Activated naive CD4-positive, alpha-beta T cell treated with anti-CD3 and anti-CD28 coated beads, Interleukin-2, amount 10 ng/mL, durations not matched to agents 7 days and 5 days (primary cell): Measurements from ENCODE around the gene ZBTB20.

ENCODE experiments used
- CTCF ChIA-PET: fragments of 350-600 bp; sonication (Branson Sonifier 250); formaldehyde crosslinking; loops from one replicate; lab custom pipeline; 2021; ENCODE audit warnings: antibody characterized with exemption; lab: Charles Lee
- DNase-seq: peaks from one replicate; pipeline ENCODE4 v3.0.0-alpha.2; 2020
- H3K27ac Mint-ChIP-seq: one replicate; pipeline ENCODE4 v1.8.0; 2021; ENCODE audit warnings: mild to moderate bottlenecking, moderate library complexity, mixed read lengths
- H3K27me3 Mint-ChIP-seq: one replicate; pipeline ENCODE4 v1.8.0; 2021; ENCODE audit warnings: mild to moderate bottlenecking, mixed read lengths
- H3K36me3 Mint-ChIP-seq: one replicate; pipeline ENCODE4 v1.8.0; 2021; ENCODE audit warnings: mixed read lengths
- H3K4me1 Mint-ChIP-seq: one replicate; pipeline ENCODE4 v1.8.0; 2021; ENCODE audit warnings: mixed read lengths
- H3K4me3 Mint-ChIP-seq: one replicate; pipeline ENCODE4 v1.8.0; 2021; ENCODE audit warnings: mild to moderate bottlenecking, moderate library complexity, mixed read lengths
- H3K9me3 Mint-ChIP-seq: one replicate; pipeline ENCODE4 v1.8.0; 2021; ENCODE audit warnings: mixed read lengths

The ZBTB20 gene

DNA sequence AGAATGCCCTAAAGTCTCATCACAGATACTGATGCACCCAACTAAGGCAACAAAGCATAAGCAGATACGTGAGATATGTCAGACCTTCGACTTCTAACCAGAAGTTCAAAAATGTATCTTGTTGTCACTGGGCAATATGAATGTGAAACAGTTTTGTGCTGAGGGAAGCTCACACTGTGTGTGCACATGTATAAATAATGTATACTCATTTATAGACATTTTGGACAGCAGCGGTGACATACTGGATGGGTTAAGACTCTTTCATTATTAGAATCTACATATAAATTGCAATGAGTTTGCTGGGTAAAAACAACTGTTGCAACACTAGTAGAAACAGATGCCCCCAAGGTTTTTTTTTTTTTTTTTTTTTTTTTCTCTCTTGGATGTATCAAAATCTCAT lies 815.4 kb downstream of the ZBTB20 start:
- Mint-ChIP-seq H3K4me1 (peaks cover 6% of the 10 kb centered on the region), H3K36me3 (peaks cover 2% of the 10 kb centered on the region), H3K27me3 (no peaks in the 10 kb centered on the region), H3K27ac (no peak overlapping the region), H3K4me3 (no peak overlapping the region), H3K9me3 (no peaks in the 10 kb centered on the region)
- no peak for DNase-seq
- CTCF ChIA-PET: interaction anchor here (1.3 kb wide), 1 partner anchor 8 kb away, joined by 3 read pairs; no protein-coding TSS in a partner anchor

DNA sequence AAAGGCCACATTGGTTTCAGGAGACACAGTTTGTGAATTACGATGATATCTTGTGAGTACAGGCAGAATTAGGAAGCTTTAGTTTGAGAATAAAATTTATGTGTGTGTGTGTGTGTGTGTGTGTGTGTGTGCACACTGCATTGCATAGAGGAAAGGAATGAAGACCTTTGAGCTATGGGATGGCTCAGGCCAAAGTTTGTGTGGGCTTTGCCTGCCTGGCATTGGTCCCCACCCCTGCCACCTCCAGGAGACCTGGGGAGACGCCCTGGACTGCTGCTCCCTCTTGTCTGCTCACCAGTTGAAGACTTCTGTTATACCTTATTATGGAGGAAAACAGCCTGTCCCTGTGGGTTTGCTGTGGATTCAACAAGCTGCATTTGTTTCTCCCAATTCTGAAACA lies 816.1 kb downstream of the ZBTB20 start:
- no peak for DNase-seq
- Mint-ChIP-seq H3K27ac (no peak overlapping the region), H3K4me3 (no peak overlapping the region), H3K27me3 (no peaks in the 10 kb centered on the region), H3K4me1 (peaks cover 6% of the 10 kb centered on the region), H3K36me3 (peaks cover 2% of the 10 kb centered on the region), H3K9me3 (no peaks in the 10 kb centered on the region)
- CTCF ChIA-PET: interaction anchor here (1.3 kb wide), 1 partner anchor 8 kb away, joined by 3 read pairs; no protein-coding TSS in a partner anchor

DNA sequence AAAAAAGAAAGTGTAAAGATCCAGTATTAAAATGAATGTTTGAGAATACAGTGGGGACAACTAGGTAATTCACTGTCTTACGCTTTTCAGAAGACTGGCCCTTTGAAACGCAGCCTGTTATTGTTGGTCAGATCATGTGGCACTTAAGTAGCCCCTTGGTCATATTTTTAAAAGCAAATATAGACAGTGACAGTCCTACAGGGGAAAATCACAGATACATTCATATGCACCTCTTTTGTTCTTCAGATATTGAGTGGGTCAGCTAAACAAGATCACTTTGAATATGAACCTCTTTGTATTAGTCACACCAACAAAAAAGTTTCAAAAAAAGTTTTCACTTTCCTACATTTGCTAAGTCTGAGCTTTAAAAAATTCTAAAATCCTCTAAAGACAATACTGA lies 817.3 kb downstream of the ZBTB20 start:
- Mint-ChIP-seq H3K4me1 (peaks cover 6% of the 10 kb centered on the region), H3K9me3 (no peaks in the 10 kb centered on the region)

DNA sequence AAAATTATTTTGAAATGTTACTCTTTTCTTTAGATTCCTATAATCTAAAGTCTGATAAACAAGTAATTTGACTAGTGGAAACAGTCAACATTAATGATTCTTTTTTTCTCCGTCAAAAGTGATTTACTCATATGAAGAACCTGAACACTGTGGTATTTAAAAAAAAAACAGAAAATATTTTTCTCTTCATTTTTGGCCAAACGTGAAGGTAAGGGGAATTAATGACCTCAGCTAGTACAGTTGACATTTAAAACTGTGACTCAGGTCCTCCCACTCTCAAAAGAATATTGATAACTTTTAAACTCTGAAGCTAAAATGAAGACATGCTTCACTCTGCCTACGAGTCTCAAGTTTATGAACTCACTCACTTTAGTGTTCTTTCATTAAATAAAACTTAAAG lies 818.7 kb downstream of the ZBTB20 start:
- no peak for DNase-seq
- CTCF ChIA-PET: interaction anchor here (1.6 kb wide), 1 partner anchor 38 kb away, joined by 6 read pairs; no protein-coding TSS in a partner anchor
- peaks cover 9% of the 10 kb centered on the region for H3K4me1 Mint-ChIP-seq
- no peak overlapping the region for H3K4me3 Mint-ChIP-seq
- H3K36me3 Mint-ChIP-seq: peaks cover 2% of the 10 kb centered on the region
- no peaks in the 10 kb centered on the region for H3K27me3 Mint-ChIP-seq
- H3K9me3 Mint-ChIP-seq: no peaks in the 10 kb centered on the region
- H3K27ac Mint-ChIP-seq: no peak overlapping the region

More for the DNA sequence above, 817.3 kb downstream of the ZBTB20 start:
- Mint-ChIP-seq H3K27ac (no peak overlapping the region), H3K27me3 (no peaks in the 10 kb centered on the region), H3K36me3 (peaks cover 2% of the 10 kb centered on the region), H3K4me3 (no peak overlapping the region)
- CTCF ChIA-PET: interaction anchor here (1.0 kb wide), 1 partner anchor 38 kb away, joined by 3 read pairs; no protein-coding TSS in a partner anchor
- no peak for DNase-seq

DNA sequence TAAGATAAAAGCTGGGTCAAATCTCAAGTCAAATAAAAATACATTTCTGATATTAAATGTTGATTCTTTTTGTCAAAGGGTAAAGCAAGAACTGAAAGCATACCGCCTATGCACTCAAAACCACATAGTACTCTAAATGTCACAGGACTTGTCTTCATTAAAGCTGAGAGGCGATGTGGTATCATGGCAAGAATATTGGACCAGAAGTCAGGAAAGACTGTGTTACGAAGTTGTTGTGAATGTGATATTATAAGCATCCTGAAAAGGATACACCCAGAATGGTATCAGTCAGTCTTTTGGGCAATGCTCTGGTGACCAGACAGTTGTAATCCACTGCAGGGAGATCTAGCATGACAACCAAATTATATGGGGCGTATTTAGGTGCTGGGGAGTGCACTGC lies 819.4 kb downstream of the ZBTB20 start:
- H3K9me3 Mint-ChIP-seq: no peaks in the 10 kb centered on the region
- no peak overlapping the region for H3K27ac Mint-ChIP-seq
- H3K4me1 Mint-ChIP-seq: peaks cover 9% of the 10 kb centered on the region
- H3K36me3 Mint-ChIP-seq: peaks cover 2% of the 10 kb centered on the region
- no peaks in the 10 kb centered on the region for H3K27me3 Mint-ChIP-seq
- DNase-seq: no peak
- CTCF ChIA-PET: interaction anchor here (1.0 to 1.6 kb wide), 2 partner anchors 37 to 172 kb away, joined by 3 to 6 read pairs; no protein-coding TSS in a partner anchor
- H3K4me3 Mint-ChIP-seq: no peak overlapping the region

DNA sequence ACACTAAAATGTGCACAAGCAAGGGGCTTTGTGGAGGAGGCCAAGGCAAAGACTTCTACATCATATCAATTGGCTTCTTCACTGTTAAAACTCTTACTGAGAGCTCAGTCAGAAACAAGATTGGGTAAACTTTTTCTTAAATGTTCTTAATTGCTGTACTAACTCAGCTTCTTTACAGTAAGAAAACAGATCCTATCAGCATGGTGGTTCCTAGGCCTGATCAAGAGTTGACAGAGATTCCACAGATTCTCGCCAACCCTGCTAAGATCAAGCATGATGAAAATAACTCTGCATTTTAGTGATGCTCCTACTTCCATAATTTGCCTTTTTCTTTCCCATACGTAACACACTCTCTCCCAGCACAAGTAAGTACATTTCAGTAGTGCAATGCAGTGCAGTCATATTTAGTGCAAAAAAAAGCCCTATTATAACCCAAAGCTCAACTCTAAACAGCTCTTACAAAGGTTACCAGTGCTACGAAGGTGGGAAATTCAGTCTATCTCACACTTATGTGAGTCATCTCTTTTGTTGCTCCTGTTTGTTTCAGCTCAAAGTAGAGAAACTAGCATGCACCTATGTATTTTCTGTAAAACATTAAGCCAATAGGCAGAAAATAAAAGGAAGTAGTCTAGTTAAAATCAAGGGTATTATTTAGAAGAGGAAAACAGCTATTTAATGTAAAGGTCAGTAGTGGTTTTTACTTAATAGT lies 823.4 kb downstream of the ZBTB20 start:
- H3K27me3 Mint-ChIP-seq: no peaks in the 10 kb centered on the region
- DNase-seq: no peak
- no peaks in the 10 kb centered on the region for H3K36me3 Mint-ChIP-seq
- no peak overlapping the region for H3K4me3 Mint-ChIP-seq
- CTCF ChIA-PET: interaction anchor here (0.9 to 2.3 kb wide), 7 partner anchors 9 to 33 kb away, joined by 3 to 8 read pairs (median 5); no protein-coding TSS in a partner anchor
- peaks cover 7% of the 10 kb centered on the region for H3K4me1 Mint-ChIP-seq
- H3K9me3 Mint-ChIP-seq: no peaks in the 10 kb centered on the region
- peak overlapping the region; percentile 12 for H3K27ac Mint-ChIP-seq

DNA sequence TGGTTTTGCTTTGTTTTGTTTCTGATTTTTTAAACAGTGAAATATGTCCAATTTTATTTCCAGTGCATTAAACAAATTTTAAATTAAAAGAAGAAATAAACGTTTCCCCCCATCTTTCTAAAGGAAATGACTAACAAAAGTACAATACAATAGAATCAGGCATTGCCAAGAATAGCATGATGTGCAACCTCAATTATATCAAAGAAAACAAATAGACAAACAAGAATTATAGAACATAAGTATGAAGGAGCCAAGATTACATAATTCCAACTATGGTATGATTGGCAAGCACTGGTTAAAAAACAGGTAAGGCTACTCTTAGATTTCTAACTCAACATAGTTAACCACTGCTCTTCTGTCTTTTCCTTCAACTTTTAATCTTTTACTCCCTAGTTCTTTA lies 826.8 kb downstream of the ZBTB20 start:
- Mint-ChIP-seq H3K9me3 (no peaks in the 10 kb centered on the region), H3K27ac (no peak overlapping the region), H3K27me3 (no peaks in the 10 kb centered on the region), H3K4me3 (no peak overlapping the region), H3K36me3 (no peaks in the 10 kb centered on the region), H3K4me1 (peaks cover 11% of the 10 kb centered on the region)
- CTCF ChIA-PET: interaction anchor here (0.8 kb wide), 1 partner anchor 27 kb away, joined by 3 read pairs; no protein-coding TSS in a partner anchor
- DNase-seq: no peak

DNA sequence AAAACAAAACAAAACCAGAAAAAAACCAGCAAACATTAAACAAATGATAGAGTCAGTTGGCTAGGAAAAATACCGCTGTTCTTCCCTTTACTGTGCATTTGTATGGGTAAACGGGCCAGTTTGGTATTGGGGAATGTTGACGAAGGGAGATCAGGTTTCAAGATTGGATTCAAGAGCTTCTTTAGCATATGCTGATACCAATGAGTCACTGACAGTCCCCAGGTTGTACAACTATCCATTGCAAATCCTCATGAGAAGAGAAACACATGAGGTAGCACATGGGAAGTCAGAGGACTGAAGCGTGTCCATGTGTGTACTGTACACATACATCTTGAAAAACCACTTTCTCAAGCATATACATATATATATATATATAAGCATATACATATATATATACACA lies 827.6 kb downstream of the ZBTB20 start:
- peaks cover 13% of the 10 kb centered on the region for H3K4me1 Mint-ChIP-seq
- DNase-seq: no peak
- H3K27ac Mint-ChIP-seq: no peak overlapping the region

DNA sequence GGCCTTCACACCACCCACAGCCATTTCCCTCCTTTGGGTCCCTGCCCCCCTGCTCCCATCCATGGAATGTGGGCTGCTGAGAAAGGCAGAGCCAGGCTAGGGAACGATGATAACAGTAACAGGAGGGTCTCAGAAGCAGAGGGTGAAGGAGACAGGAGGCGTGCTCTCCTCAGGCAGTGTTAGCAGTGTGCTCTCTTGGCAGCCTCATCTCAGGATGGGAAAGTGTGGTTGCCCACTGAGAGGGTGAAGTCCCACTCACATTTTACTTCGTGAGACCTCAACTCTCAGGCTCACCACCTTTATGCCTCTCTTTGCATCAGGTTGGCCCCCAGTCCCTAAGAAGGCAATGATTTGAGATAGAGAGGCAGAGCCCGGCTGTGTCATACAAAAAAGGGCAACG lies 828.8 kb downstream of the ZBTB20 start:
- Mint-ChIP-seq H3K27ac (no peak overlapping the region), H3K4me3 (no peak overlapping the region), H3K36me3 (no peaks in the 10 kb centered on the region), H3K4me1 (peaks cover 16% of the 10 kb centered on the region), H3K27me3 (no peaks in the 10 kb centered on the region), H3K9me3 (no peaks in the 10 kb centered on the region)
- CTCF ChIA-PET: no interaction called here
- no peak for DNase-seq

More for the DNA sequence above, 827.6 kb downstream of the ZBTB20 start:
- no peaks in the 10 kb centered on the region for H3K27me3 Mint-ChIP-seq
- no peaks in the 10 kb centered on the region for H3K36me3 Mint-ChIP-seq
- H3K9me3 Mint-ChIP-seq: no peaks in the 10 kb centered on the region
- CTCF ChIA-PET: interaction anchor here (0.8 kb wide), 1 partner anchor 27 kb away, joined by 3 read pairs; no protein-coding TSS in a partner anchor
- H3K4me3 Mint-ChIP-seq: no peak overlapping the region

DNA sequence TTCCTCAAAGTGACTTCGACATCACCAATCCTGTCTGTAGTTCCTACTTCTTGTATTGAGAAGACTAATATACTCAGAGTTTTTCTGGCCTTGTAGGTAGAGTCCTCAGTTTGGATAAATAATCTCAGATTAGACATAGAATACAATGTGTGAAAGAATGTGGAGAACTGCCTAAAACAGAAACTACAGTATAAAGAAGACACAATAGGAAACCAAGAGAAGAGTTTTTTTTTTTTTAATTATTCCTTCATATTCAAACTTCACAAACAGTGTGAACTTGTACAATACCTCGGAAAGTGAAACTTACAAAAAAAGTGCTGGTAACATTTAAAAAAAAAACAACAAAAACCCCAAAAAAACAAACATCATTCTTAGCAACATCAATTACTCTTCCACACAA lies 832.8 kb downstream of the ZBTB20 start:
- Mint-ChIP-seq H3K36me3 (no peaks in the 10 kb centered on the region), H3K27me3 (no peaks in the 10 kb centered on the region), H3K27ac (no peak overlapping the region), H3K4me1 (peaks cover 16% of the 10 kb centered on the region), H3K9me3 (no peaks in the 10 kb centered on the region), H3K4me3 (no peak overlapping the region)
- CTCF ChIA-PET: no interaction called here
- no peak for DNase-seq

DNA sequence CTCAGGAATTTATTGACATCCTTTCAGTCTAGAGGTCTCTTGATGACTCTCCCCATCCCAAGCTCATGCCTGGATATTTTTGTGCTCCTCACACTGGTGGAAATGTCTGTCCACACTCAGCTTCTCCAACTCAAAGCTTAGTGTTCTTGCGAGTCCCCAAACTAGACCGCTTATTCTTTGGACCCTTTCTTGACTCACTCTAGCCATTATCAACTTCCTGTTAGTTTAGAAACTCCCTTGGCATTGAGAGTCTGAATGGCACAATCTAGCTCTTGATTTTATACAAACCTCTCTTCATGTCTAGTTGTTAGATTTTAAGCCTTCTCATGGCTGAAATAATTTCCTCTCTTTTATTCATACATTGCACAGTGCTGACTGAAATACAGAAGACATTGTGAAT lies 833.7 kb downstream of the ZBTB20 start:
- Mint-ChIP-seq H3K27ac (no peak overlapping the region), H3K9me3 (no peaks in the 10 kb centered on the region), H3K4me3 (no peak overlapping the region), H3K27me3 (no peaks in the 10 kb centered on the region), H3K36me3 (no peaks in the 10 kb centered on the region), H3K4me1 (peaks cover 24% of the 10 kb centered on the region)
- DNase-seq: no peak
- CTCF ChIA-PET: interaction anchor here (0.8 to 1.4 kb wide), 4 partner anchors 10 to 97 kb away, joined by 3 read pairs; no protein-coding TSS in a partner anchor

DNA sequence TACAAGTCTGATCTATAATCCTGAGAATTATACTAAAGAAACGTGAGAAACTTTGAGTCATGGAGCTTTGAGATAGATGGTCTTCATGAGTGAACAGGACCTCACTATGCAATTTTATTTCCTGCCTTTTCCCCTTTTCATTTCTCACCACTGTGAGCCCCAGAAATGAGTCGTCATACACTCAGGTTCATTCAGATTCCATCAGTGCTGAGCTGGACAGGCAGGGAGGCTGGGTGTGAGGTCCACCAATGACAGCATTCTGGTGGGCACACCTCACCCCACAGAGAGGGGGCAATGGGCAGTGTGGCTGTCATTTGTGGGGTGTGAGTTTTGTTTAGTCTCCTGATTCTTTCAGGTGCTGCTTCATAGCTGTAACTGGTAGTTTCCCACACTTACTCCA lies 836.4 kb downstream of the ZBTB20 start:
- H3K27ac Mint-ChIP-seq: no peak overlapping the region
- DNase-seq: no peak
- H3K4me1 Mint-ChIP-seq: peaks cover 34% of the 10 kb centered on the region
- H3K4me3 Mint-ChIP-seq: no peak overlapping the region
- CTCF ChIA-PET: interaction anchor here (1.7 kb wide), 1 partner anchor 19 kb away, joined by 4 read pairs; no protein-coding TSS in a partner anchor
- peaks cover 2% of the 10 kb centered on the region for H3K36me3 Mint-ChIP-seq
- H3K9me3 Mint-ChIP-seq: no peaks in the 10 kb centered on the region
- H3K27me3 Mint-ChIP-seq: no peaks in the 10 kb centered on the region

DNA sequence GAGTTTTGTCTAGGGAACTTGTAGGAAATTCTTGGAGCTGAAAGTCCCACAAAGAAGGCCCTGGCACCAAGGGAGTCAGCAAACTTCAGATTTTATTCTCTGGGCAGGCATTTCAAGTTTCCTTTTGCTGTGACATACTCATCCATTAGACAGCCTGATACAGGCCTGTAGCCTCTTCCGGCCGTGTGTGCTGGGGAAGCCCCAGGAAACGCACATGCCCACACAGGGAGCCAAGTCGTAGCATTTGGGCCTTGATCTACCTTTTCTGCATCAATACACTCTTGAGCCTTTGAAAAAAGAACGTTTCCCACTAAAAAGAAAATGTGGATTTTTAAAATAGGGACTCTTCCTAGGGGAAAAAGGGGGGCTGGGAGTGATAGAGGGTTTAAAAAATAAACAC lies 838.3 kb downstream of the ZBTB20 start:
- no peaks in the 10 kb centered on the region for H3K9me3 Mint-ChIP-seq
- no peak overlapping the region for H3K4me3 Mint-ChIP-seq
- peak overlapping the region; percentile 60 for H3K27ac Mint-ChIP-seq
- no peaks in the 10 kb centered on the region for H3K27me3 Mint-ChIP-seq
- H3K36me3 Mint-ChIP-seq: peaks cover 2% of the 10 kb centered on the region
- CTCF ChIA-PET: no interaction called here
- DNase-seq: peak; percentile 41
- H3K4me1 Mint-ChIP-seq: peaks cover 26% of the 10 kb centered on the region

DNA sequence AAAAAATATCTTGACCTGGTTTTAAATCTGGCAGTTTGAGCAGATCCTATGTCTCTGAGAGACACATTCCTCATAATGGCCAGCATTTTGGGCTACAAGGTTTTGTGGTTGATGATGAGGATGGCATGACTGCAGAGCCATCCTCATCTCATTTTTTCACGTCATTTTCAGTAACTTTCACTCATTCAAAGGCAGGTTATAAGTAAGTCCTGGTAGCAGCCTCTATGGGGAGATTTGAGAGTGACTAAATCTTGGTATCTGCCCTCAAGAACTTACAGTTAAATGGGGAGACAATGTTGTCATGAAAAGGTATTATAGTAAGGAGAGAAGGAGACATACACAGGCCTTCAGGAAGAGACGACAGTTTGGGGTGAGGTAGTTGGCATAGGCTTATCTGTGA lies 838.7 kb downstream of the ZBTB20 start:
- Mint-ChIP-seq H3K27ac (peak overlapping the region; percentile 60), H3K9me3 (no peaks in the 10 kb centered on the region), H3K4me1 (peaks cover 23% of the 10 kb centered on the region), H3K4me3 (no peak overlapping the region), H3K36me3 (peaks cover 2% of the 10 kb centered on the region), H3K27me3 (no peaks in the 10 kb centered on the region)
- CTCF ChIA-PET: interaction anchor here (1.0 to 2.0 kb wide), 2 partner anchors 17 to 464 kb away, joined by 3 to 12 read pairs; no protein-coding TSS in a partner anchor
- no peak for DNase-seq
